Heart right ventricle (tissue), 16 donors: ENCODE data around the gene FAM47E. TPM values are rescaled to one million over a fixed set of nuclear protein-coding genes. Genes with fewer than 3 reads are reported as not detected.

Experiments
- ATAC-seq, 8 donors: fragments of 200-7000 bp; cut with Tn5 transposase; one replicate each; pipeline ENCODE4 v1.9.1; 2020; ENCODE audit warnings: mild to moderate bottlenecking in 8 of 8, moderate library complexity in 8 of 8, moderate number of reproducible peaks in 1 of 8
- DNase-seq, 2 donors: peaks; one replicate each; pipeline ENCODE4 v3.0.0-alpha.2; 2020
- H3K27ac ChIP-seq, 10 donors: fragments of 200-600 bp; sonication (generic) in 2 of 10; one replicate each; pipeline versions ENCODE4 v1.5.0 to v1.8.0; 2020 to 2022; ENCODE audit warnings: mild to moderate bottlenecking in 3 of 10
- H3K27me3 ChIP-seq, 7 donors: fragments of 200-600 bp; one replicate each; pipeline ENCODE4 v1.8.0; 2021 to 2022; ENCODE audit warnings: mild to moderate bottlenecking in 2 of 7
- H3K36me3 ChIP-seq, 9 donors: fragments of 200-600 bp; sonication (generic) in 1 of 9; one replicate each; pipeline versions ENCODE4 v1.5.0 to v1.8.0; 2020 to 2022; ENCODE audit warnings: mild to moderate bottlenecking in 2 of 9
- H3K4me1 ChIP-seq, 9 donors: fragments of 200-600 bp; sonication (generic) in 1 of 9; one replicate each; pipeline versions ENCODE4 v1.5.0 to v1.8.0; 2020 to 2022; ENCODE audit warnings: mild to moderate bottlenecking in 4 of 9
- H3K4me3 ChIP-seq, 10 donors: fragments of 200-600 bp; sonication (generic) in 2 of 10; one replicate each; pipeline versions ENCODE4 v1.5.0 to v1.8.0; 2020 to 2022; ENCODE audit warnings: mild to moderate bottlenecking in 7 of 10, moderate library complexity in 2 of 10
- H3K9me3 ChIP-seq, 11 donors: fragments of 200-600 bp in 10 of 11; sonication (generic) in 2 of 11; one replicate each; pipeline versions ENCODE4 v1.5.0 to v1.8.0; 2013 to 2022; ENCODE audit warnings: mild to moderate bottlenecking in 2 of 11, control low read depth in 1 of 11, moderate library complexity in 1 of 11
- CTCF ChIP-seq, 9 donors: fragments of 200-600 bp; sonication (generic) in 2 of 9; IDR thresholded peaks; one replicate each; pipeline versions ENCODE4 v1.5.0 to v1.8.0; 2021 to 2022; ENCODE audit warnings: antibody characterized with exemption in 9 of 9, mild to moderate bottlenecking in 5 of 9, moderate library complexity in 1 of 9
- WGBS, 2 donors: extraction: QIAGEN DNeasy Blood & Tissue Kit; methylation state at CpG; one replicate each; pipeline ENCODE4 v1.1.7; 2013; ENCODE audit warnings: inconsistent platforms in 1 of 2; 5-methylcytosine and 5-hydroxymethylcytosine counted together
- intact Hi-C, 10 donors: fragments of 100-400 bp; cut with DNase I; formaldehyde crosslinking; loops; one replicate each; pipeline versions ENCODE4 v1.11.1 to v1.14.2; 2022
- polyA plus RNA-seq, 2 donors: library from polyadenylated mRNA; stranded (reverse); fragments of 200-250 nt; gene quantifications; one replicate each; pipeline ENCODE4 v1.2.3, GENCODE V29; 2013
- total RNA-seq, 10 donors: library from RNA; stranded (reverse); fragmentation: NEBNext Ultra II Directional in 3 of 10; extraction: Animal tissue kit (Norgen Biotek cat#: 25700) in 3 of 10; gene quantifications; one replicate each; pipeline versions ENCODE4 v1.2.1 to v1.2.4, GENCODE V29; 2021 to 2023
- donor health status: Arrhythmogenic right ventricular cardiomyopathy.
- donor health status: ischemic (EF 13 %, LVEDD 7.1; RV severe dilation, severe dysfunction).
- donor health status: healthy with polysubstance abuse.
- donor health status: DM: no; HTN: yes; CAD: no.
- donor health status: DM: no; HTN: no; CAD: no.
- donor health status: ischemic (EF 25% LVEDD 6.9; RV normal size, moderate dysfunction).
- donor health status: ischemic (EF 25% LVEDD 5.7; RV mildly dilated, moderate dysfunction).
- donor health status: healthy.
- donor health status: DM: yes; HTN: yes; CAD: no.
- donor health status: Ischemic cardiomyopathy.
- donor health status: ischemic (EF 35%, LVEDD 5.7; RV mildly dilated, moderate dysfunction).
- donor health status: nonischemic (EF 11% LVEDD 7.7; RV severe dilation, severe dysfunction).
- donor health status: DM: yes; HTN: yes; CAD: no.
- donor health status: PGD.
- donor health status: ischemic (EF 29% LVEDD 5.4; RV normal size, mild dysfunction).
- donor health status: nonischemic (EF 23%, LVEDD 6.1; RV moderate dilation, normal function).

The FAM47E gene
- total and polyA plus RNA-seq, 12 donors, result 0.68 to 6.3 (median 3.1) TPM

- H3K4me1 ChIP-seq, result peaks cover 0 to 15% (median 5%) of the 10 kb centered on the region in 9 donors
- no peaks in the 10 kb centered on the region for H3K36me3 ChIP-seq
- H3K27ac ChIP-seq, result no peak overlapping the region
- peaks cover 0 to 14% (median 0%) of the 10 kb centered on the region in 11 donors for H3K9me3 ChIP-seq
- no peak overlapping the region for H3K4me3 ChIP-seq
- 82 to 87% methylated on average over 3 of the region's 3 CpGs for WGBS, 2 donors
- ATAC-seq, result no peak
- H3K27me3 ChIP-seq, result no peaks in the 10 kb centered on the region
- no peak for TF ChIP-seq CTCF (IDR thresholded peaks at IDR 0.05)
- intact Hi-C loops, result no loop called here
- DNase-seq, result no peak
Observed at GRCh38 chr4:76292730-76293129, 41.2 kb downstream of the FAM47E start.

- H3K9me3 ChIP-seq, result peaks cover 0 to 23% (median 0%) of the 10 kb centered on the region in 11 donors
- H3K36me3 ChIP-seq, result no peaks in the 10 kb centered on the region
- H3K4me3 ChIP-seq, result no peak overlapping the region
- intact Hi-C loops, result no loop called here
- ATAC-seq (peak in 6 of 8 donors; percentile 53 to 96 (median 84)), DNase-seq (no peak)
- H3K27me3 ChIP-seq, result no peaks in the 10 kb centered on the region
- 40 to 54% methylated on average over 2 of the region's 2 CpGs for WGBS, 2 donors
- TF ChIP-seq CTCF (IDR thresholded peaks at IDR 0.05), result no peak
- H3K4me1 ChIP-seq, result peaks cover 0 to 15% (median 5%) of the 10 kb centered on the region in 9 donors
- H3K27ac ChIP-seq, result peak overlapping the region in 2 of 10 donors; percentile 1 to 8
Observed at GRCh38 chr4:76293772-76294171, 42.3 kb downstream of the FAM47E start.

- no peak for TF ChIP-seq CTCF (IDR thresholded peaks at IDR 0.05)
Observed at GRCh38 chr4:76296286-76296820, 44.8 kb downstream of the FAM47E start.

GRCh38 chr4:76298227-76298626 lies 46.7 kb downstream of the FAM47E start:
- intact Hi-C loops, result no loop called here

More at GRCh38 chr4:76296286-76296820, 44.8 kb downstream of the FAM47E start:
- Histone ChIP-seq H3K27me3 (no peaks in the 10 kb centered on the region), H3K36me3 (no peaks in the 10 kb centered on the region), H3K9me3 (peaks cover 0 to 23% (median 0%) of the 10 kb centered on the region in 11 donors), H3K4me3 (no peak overlapping the region), H3K4me1 (peaks cover 0 to 31% (median 10%) of the 10 kb centered on the region in 9 donors), H3K27ac (no peak overlapping the region)
- no peak for DNase-seq
- WGBS, 2 donors, result 71 to 83% methylated on average over 3 of the region's 3 CpGs
- no peak for ATAC-seq
- intact Hi-C loops, result no loop called here

More at GRCh38 chr4:76298227-76298626, 46.7 kb downstream of the FAM47E start:
- ATAC-seq, result no peak
- TF ChIP-seq CTCF (IDR thresholded peaks at IDR 0.05), result no peak
- H3K27ac ChIP-seq, result no peak overlapping the region
- no peaks in the 10 kb centered on the region for H3K27me3 ChIP-seq
- peaks cover 0 to 23% (median 0%) of the 10 kb centered on the region in 11 donors for H3K9me3 ChIP-seq
- no peak for DNase-seq
- H3K4me1 ChIP-seq, result peaks cover 0 to 47% (median 20%) of the 10 kb centered on the region in 9 donors
- H3K4me3 ChIP-seq, result no peak overlapping the region
- H3K36me3 ChIP-seq, result no peaks in the 10 kb centered on the region
